Glutamatergic neuron (in vitro differentiated cells): Measurements from ENCODE around the gene ZNF697. TPM values are rescaled to one million over a fixed set of nuclear protein-coding genes. Genes with fewer than 3 reads are reported as not detected.
"Not testable (repeated sequence)": the region's sequence is repeated elsewhere in the genome, so short reads cannot be mapped to it uniquely, and the experiment has no call there.

Experiments used
- DNase-seq: peaks from one replicate; pipeline ENCODE4 v3.0.0; 2022
- H3K27ac Mint-ChIP-seq: one replicate; pipeline ENCODE4 v1.8.0; 2020; ENCODE audit warnings: mild to moderate bottlenecking, mixed read lengths, inconsistent platforms; ENCODE audit not compliant: unreplicated experiment
- H3K27me3 Mint-ChIP-seq: one replicate; pipeline ENCODE4 v1.8.0; 2020; ENCODE audit warnings: mild to moderate bottlenecking, moderate library complexity, mixed read lengths, inconsistent platforms; ENCODE audit not compliant: unreplicated experiment
- H3K36me3 Mint-ChIP-seq: one replicate; pipeline ENCODE4 v1.8.0; 2020; ENCODE audit warnings: mild to moderate bottlenecking, mixed read lengths, inconsistent platforms; ENCODE audit not compliant: unreplicated experiment
- H3K4me1 Mint-ChIP-seq: one replicate; pipeline ENCODE4 v1.8.0; 2020; ENCODE audit warnings: mild to moderate bottlenecking, low read depth, mixed read lengths, inconsistent platforms; ENCODE audit not compliant: unreplicated experiment
- H3K4me3 Mint-ChIP-seq: one replicate; pipeline ENCODE4 v1.8.0; 2020; ENCODE audit warnings: mild to moderate bottlenecking, mixed read lengths, inconsistent platforms; ENCODE audit not compliant: unreplicated experiment
- H3K9me3 Mint-ChIP-seq: one replicate; pipeline ENCODE4 v1.8.0; 2020; ENCODE audit warnings: mild to moderate bottlenecking, moderate library complexity, mixed read lengths, inconsistent platforms; ENCODE audit not compliant: unreplicated experiment
- total RNA-seq: library from RNA; stranded (reverse); fragmentation: NEBNext Ultra II Directional; extraction: Animal tissue kit (Norgen Biotek cat#: 25700); gene quantifications from one replicate; pipeline ENCODE4 v1.2.1, GENCODE V29; 2021; ENCODE audit not compliant: unreplicated experiment
- TF ChIP-seq, protein P1 (sequence below): fragments of 200-600 bp; sonication (generic); IDR thresholded peaks from one replicate; pipeline ENCODE4 v1.5.0; 2021; ENCODE audit not compliant: partially characterized antibody, unreplicated experiment

Gene ZNF697
- total RNA-seq, 1 donor from 2014 or later, result 41.9 TPM

GRCh38 chr1:119622311-119623192 lies 25.5 kb downstream of the ZNF697 start:
- Mint-ChIP-seq H3K9me3 (peaks cover 6% of the 10 kb centered on the region), H3K36me3 (peaks cover 6% of the 10 kb centered on the region), H3K27ac (no peak overlapping the region), H3K27me3 (peaks cover 8% of the 10 kb centered on the region), H3K4me3 (no peak overlapping the region), H3K4me1 (peaks cover 11% of the 10 kb centered on the region)
- no peak for DNase-seq
- TF ChIP-seq, protein P1, sequence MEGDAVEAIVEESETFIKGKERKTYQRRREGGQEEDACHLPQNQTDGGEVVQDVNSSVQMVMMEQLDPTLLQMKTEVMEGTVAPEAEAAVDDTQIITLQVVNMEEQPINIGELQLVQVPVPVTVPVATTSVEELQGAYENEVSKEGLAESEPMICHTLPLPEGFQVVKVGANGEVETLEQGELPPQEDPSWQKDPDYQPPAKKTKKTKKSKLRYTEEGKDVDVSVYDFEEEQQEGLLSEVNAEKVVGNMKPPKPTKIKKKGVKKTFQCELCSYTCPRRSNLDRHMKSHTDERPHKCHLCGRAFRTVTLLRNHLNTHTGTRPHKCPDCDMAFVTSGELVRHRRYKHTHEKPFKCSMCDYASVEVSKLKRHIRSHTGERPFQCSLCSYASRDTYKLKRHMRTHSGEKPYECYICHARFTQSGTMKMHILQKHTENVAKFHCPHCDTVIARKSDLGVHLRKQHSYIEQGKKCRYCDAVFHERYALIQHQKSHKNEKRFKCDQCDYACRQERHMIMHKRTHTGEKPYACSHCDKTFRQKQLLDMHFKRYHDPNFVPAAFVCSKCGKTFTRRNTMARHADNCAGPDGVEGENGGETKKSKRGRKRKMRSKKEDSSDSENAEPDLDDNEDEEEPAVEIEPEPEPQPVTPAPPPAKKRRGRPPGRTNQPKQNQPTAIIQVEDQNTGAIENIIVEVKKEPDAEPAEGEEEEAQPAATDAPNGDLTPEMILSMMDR, result no peak

- DNase-seq, result no peak
- Mint-ChIP-seq H3K9me3 (peaks cover 6% of the 10 kb centered on the region), H3K27me3 (peaks cover 8% of the 10 kb centered on the region), H3K27ac (no peak overlapping the region), H3K4me1 (peaks cover 18% of the 10 kb centered on the region), H3K36me3 (peaks cover 6% of the 10 kb centered on the region), H3K4me3 (no peak overlapping the region)
- TF ChIP-seq, protein P1, result no peak
Observed at GRCh38 chr1:119621705-119622104, 26.4 kb downstream of the ZNF697 start.

DNA sequence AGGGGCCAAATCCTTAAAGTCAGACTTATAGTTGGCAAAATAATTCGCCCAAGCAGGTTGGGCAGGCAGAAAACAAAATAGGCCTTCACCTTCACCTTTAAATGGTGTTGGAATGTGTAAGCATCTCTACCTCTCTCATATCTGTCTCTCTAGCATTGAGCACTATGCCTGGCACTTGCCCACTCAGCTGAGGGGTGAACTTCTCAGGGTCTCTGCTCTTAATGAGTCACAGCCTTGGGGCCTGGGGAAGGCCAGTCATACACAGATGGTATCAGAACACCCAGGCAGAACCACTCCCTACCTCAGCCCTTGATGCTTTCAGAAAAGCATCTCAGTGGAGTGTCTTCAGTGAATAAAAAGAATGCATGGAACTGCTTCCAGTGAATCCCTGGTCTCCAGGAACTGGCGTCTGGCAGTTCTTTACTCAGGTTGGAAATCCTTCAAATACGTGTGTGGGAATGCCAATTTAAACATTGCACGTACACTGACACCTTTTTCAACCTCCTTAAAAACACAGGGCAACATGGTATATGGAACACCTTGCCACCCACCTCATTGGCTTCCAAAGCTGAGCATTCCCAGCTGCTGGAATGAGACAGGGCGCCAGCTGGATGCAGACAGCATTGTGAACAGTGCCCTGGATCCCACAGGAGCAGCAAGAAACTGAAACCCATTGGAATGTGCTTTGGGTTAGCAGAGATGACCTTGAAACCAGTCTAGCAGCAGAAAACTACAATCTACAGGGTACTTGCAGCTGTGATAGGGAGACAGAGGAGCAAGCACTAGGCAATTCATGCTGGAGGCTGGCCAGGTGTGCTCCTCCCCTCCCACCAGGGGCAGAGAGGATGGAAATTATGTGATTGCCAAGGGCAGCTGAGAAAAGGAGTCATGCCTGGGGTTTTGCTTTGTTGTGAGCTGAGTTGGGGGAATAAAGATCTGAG lies 30.0 kb downstream of the ZNF697 start:
- peaks cover 19% of the 10 kb centered on the region for H3K4me1 Mint-ChIP-seq
- no peak for DNase-seq
- TF ChIP-seq, protein P1, result no peak
- H3K27ac Mint-ChIP-seq, result no peak overlapping the region
- H3K27me3 Mint-ChIP-seq, result peaks cover 3% of the 10 kb centered on the region
- peaks cover 6% of the 10 kb centered on the region for H3K36me3 Mint-ChIP-seq
- no peak overlapping the region for H3K4me3 Mint-ChIP-seq
- peaks cover 4% of the 10 kb centered on the region for H3K9me3 Mint-ChIP-seq

DNA sequence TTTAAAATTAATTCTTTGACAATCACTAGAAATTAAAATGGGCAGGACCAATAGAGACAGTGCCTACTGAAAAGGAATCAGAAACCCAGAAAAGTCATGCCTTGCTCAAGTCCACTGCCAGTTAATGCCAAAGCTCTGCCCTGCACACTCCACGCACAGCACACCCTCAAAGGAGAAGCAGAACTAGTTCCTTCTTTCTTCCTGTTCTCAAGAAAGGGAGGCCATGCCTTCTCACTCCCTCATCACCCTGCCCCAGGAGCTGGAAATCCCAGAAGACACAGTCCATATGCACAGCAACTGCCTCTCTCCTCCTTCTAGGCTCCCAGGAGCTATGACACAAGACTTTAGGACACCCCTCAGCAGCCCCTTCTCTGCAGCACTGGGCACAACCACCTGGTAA lies 31.3 kb downstream of the ZNF697 start:
- not testable (repeated sequence) for H3K9me3 Mint-ChIP-seq, H3K27me3 Mint-ChIP-seq, H3K36me3 Mint-ChIP-seq, DNase-seq, H3K27ac Mint-ChIP-seq, H3K4me3 Mint-ChIP-seq
- H3K4me1 Mint-ChIP-seq, result peaks cover 21% of the 10 kb centered on the region

DNA sequence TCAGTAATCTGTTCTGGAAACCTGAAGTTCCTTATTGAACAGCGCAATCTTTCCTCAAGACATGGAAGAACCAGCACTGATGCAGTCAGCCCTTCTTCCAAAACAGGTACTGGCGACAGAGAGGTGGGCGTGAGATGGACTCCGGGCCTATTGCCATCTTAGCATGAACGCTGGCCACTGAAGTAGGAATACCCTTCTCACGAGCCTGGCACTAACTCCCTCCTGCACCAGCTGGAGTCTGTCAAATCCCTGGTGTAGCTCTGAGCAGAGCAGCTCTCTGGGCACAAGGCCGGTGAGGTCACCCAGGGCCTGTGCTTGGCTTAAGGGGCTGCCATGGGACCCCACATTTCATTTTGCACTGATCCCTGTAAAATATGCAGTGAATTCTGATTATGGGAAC lies 33.0 kb downstream of the ZNF697 start:
- not testable (repeated sequence) for DNase-seq, H3K27ac Mint-ChIP-seq, H3K27me3 Mint-ChIP-seq, H3K36me3 Mint-ChIP-seq, H3K4me3 Mint-ChIP-seq, H3K9me3 Mint-ChIP-seq
- peaks cover 24% of the 10 kb centered on the region for H3K4me1 Mint-ChIP-seq
